ENCODE results near the gene PRRX2.
"Not testable (repeated sequence)": the region's sequence is repeated elsewhere in the genome, so short reads cannot be mapped to it uniquely, and the experiment has no call there.

PRRX2 gene

DNA sequence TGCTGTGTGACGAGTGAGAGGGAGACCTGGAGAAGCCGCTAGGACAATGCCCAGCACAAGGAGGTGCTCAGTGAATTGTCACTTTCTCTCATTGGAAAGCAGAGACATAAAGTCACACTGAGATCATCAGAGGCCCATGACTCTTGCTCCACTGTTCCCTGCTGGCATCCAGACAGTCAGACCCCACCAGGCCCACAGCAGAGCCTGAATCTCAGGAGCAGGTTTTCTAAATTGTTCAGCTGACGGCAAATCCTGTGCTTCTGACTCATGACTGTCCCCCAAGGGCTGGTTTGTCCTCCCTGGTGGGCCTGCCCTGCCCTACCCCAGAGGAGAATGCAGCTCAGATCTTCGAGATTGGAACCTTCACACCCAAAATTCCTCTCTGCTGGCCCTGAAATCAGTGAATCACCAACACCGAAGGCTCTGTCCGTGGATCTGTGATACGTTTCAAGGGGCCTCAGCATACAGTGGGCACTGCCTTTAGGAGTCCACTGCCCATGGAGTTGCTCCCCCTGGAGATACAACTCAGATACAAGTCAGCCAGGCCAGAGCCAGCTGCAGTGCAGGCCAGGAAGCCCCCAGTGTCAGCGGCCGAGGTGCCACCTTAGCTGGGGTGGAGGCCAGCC lies 84.7 kb downstream of the PRRX2 start:
- in situ Hi-C loops (cut with HindIII; ENCODE audit: low sequenced_read_pairs) = no loop called here

DNA sequence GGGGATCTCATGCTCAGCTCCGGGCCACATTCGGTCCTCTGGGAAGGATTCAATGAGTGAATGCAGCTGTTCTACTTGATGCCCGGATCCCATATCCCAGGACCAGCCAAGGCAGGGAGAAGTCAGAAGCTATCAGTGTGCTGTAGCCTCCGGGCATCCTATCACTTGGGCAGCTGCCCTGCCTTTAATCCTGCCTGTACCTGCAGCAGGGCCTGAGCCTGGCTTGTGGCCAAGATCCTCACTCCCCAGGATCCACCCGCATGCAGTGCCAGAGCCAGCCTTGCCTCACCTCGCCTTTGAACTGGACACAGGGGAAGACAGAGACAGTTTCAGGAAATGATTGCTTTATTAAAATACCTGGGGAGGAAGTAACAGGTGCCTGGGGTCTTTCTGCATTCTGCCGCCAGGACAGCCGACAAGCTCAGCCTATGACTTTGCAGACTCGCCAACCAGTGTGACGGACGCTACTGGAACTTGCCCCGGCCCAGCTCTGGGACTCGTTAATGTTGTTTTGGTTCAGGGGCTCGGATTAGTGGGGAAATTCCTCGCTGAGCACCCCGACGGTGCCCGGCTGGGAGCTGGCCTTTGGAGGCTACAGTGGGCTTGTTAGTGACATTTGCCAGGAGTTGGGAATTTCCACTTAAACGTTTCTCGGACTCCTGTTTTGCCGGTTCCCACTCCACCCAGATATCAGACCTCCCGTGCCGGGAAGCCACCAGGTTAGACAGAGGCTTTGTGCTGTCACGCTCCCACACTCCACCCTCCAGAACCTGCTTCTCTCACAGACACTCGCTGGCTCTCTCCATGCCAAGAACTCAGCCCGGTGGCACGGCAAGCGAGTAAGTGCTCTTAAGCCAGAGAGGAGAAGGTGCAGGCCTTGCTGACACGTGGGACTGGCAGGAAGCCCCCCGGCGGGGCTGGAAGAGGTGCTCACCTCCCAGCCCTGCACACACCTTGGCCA lies 86.7 kb downstream of the PRRX2 start:
- in situ Hi-C loops (cut with HindIII; ENCODE audit: low sequenced_read_pairs) = no loop called here

DNA sequence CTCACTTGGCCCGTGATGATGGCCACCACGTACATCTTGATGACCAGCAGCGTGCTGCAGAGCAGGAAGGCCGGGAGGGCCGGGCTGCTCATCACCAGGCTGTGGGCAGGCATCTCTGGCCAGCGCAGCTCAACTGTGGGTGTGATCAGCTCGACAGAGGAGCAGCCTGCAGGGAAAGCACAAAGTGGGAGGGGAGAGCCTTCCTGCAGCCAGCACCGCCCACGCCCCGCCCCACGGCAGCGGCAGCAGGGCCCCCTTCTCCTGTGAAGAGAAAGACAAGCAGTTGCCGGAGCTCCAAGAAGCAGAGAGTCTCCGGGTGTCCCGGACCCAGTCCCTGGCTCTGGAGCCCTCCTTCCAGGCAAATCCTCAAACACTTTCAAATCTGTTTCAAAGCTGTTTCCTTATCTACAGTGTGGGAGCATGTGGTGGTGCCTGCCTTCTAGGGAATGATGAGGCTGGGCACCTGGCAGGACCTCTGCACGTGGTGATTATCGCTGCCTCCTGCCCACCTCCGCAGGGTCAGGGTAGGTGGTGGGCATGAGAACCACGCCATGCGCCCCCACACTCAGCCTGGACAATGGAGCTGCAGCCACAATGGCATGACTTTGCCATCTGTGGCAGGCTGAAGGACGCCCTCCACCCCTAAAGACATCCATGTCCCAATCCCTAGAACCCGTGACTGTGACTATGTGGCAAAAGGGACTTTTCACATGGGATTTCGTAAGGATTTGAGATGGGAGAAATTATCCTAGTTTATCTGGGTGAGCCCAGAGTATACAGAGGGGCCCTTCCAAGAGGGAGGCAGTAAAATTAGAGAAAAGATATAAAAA lies 87.7 kb downstream of the PRRX2 start, which contains the start of gene PTGES:
PTGES (minus strand) TSS at position 143 of the 830 bp plus-strand sequence; CDS start at position 113, 30 bp downstream.
- in situ Hi-C loops (cut with HindIII; ENCODE audit: low sequenced_read_pairs) = no loop called here

DNA sequence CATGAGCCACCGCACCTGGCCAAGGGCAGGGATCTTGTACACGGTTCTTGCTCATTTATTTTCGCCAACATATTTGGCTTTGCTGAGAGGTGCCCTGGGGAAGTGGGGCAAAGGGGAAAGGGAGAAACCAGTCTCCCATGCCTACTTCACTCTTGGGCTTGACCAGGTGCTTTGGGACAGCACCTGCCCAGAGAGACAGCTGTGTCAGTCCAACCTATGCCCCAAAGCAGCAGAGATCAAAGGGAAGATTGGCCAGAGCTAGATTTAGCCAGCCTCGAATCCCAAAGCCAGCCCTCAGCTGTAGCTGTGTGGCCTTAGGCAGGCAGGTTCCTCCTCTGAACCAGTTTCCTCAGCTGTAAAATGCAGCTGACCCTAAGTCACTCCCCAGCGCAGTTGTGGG lies 89.7 kb downstream of the PRRX2 start:
- in situ Hi-C loops (cut with HindIII; ENCODE audit: low sequenced_read_pairs) = no loop called here

DNA sequence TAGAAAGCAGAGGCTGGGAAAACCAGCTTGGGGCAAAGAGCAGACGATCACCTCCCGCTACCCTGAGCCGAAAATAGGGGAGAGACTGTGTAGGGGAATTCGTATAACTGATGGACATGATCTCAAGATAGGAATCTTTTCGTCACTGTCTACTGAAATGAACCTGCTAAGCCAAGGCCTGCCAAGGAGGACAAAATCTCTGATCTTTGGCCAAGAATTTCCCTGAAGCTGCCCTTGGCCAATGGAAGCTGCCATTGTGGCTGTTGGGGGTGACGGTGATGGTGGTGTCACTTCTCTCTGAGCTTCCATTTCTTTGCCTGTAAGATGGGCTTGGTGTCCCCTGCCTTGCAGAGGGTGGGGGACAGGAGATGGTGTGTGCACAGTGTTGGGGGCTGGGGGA lies 90.7 kb downstream of the PRRX2 start:
- in situ Hi-C loops (cut with HindIII; ENCODE audit: low sequenced_read_pairs) = no loop called here

DNA sequence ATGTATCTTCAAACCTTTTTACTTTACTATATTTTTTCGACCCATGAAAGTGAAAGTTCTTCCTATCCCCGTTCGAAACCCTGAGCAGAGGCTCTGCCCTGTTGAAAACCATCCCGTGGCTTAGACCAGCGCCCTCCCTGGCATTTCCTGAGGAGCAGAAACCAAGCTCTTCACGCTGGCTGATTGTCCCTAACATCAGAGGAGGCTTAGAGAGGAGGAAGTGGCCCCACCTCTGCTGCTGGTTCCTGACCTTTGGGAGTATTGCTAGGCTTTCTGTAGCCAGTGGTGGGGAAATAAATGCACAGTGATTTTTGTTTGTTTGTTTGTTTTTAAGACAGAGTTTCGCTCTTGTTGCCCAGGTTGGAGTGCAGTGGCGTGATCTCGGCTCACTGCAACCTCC lies 91.6 kb downstream of the PRRX2 start:
- in situ Hi-C loops (cut with HindIII; ENCODE audit: low sequenced_read_pairs) = no loop called here

DNA sequence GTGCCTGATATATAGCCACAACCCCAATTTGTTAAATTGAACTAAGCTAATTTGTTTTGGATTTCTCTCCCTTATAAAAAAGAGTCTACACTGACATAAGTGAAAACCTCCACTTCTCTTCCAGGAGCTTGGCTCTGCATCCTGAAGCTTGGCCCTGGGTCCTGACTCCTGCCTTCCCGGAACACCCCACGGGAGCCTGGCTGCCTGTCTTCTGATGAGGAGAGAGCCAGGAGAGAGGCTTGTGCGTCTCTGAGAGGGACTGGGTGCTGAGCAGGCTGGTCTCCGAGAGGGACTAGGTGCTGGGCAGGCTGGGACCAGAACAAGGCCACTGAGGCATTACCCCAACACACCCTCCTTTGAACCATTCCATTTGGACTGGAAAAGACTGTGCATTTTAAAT lies 93.9 kb downstream of the PRRX2 start:
- in situ Hi-C loops (cut with HindIII; ENCODE audit: low sequenced_read_pairs) = no loop called here

DNA sequence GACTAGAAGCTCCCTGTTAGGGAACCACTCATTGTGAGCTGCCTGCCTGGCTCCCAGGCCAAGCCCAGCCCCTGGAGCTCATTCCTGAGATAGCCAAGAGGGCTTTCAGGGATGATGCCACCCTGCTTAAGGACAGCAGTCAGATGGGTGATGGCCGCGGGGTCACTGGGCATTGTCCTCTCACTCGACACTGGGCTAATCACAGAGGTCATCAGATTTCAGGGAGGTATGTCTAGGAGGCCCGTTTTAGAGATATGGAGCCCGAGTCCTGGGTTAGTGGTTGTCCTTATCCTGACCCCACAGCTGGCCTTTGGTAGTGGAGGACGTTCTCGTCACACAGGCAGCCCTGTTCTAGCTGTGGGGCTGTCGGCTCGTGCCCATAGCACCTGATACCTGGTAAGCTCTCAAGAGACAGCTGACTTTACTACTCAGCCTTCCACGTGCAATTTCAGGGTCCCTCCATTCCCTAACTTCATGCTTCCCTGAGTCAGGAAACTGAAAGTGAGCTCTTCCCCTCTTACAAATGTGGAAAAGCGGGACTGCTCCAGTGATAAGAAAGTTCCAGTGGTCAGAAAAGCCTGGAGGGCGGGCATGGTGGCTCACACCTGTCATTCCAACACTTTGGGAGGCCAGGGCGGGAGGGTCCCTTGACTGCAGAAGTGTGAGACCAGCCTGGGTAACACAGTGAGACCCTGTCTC lies 94.5 kb downstream of the PRRX2 start:
- in situ Hi-C loops (cut with HindIII; ENCODE audit: low sequenced_read_pairs) = no loop called here

DNA sequence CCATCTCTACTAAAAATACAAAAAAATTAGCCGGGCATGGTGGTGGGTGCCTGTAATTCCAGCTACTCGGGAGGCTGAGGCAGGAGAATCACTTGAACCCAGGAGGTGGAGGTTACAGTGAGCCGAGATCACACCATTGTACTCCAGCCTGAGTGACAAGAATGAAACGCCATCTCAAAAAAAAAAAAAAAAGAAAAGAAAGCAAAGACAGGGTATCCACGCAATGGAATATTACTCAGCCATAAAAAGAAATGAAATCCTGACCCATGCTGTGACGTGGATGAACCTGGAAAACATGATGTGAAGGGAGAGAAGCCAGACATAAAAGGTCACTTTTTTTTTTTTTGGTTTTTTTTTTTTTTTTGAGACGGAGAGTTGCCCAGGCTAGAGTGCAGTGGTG lies 95.3 kb downstream of the PRRX2 start:
- in situ Hi-C loops (cut with HindIII; ENCODE audit: low sequenced_read_pairs) = not testable (repeated sequence)

DNA sequence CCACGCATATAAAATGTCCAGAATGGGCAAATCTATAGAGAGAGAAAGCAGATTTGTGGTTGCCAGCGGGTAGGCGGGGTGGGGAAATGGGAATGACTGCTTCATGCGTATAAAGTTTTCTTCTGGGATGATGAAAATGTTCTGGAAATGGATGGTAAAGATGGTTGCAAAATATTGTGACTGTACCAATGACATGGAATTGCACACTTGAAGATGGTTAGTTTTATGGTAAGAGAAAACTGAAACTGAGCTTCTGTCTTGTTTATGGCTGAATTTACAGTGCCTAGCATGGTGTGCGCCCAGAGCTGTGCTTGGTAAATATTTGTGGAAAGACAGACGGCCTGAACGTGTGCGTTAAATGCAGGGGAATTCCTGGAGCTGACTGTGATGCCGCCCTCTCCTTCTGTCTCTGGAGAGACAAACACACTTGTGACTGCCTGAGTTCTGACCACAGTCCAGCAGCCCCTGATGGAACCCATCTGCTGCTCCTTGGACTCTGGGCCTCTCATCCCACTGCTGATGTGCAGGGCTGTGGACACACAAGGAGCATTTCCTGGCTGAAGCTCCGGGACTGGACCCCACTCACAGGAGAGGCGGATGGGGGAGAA lies 96.0 kb downstream of the PRRX2 start:
- in situ Hi-C loops (cut with HindIII; ENCODE audit: low sequenced_read_pairs) = no loop called here

DNA sequence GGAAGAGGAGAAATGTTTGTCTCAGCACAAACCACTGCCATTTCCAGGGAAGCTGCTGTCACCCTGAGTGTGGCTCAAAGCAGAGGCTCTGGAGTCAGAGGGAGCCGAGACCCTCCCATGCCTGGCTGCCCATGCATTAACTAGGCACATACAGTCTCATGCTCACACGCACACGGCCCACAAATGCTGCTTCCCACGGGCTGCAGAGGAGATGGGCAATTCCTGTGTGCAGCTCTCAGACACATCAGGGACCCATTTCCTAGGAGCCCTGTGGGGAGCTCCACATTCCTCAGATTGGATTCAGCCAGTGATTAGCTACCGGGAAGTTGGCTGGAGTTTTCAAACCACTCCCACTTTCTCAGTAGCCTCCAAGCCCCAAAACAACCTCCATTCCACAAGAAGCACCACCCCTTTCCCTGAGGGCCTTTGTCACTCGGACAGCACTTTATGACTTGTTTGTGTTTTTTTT lies 96.5 kb downstream of the PRRX2 start:
- in situ Hi-C loops (cut with HindIII; ENCODE audit: low sequenced_read_pairs) = no loop called here

DNA sequence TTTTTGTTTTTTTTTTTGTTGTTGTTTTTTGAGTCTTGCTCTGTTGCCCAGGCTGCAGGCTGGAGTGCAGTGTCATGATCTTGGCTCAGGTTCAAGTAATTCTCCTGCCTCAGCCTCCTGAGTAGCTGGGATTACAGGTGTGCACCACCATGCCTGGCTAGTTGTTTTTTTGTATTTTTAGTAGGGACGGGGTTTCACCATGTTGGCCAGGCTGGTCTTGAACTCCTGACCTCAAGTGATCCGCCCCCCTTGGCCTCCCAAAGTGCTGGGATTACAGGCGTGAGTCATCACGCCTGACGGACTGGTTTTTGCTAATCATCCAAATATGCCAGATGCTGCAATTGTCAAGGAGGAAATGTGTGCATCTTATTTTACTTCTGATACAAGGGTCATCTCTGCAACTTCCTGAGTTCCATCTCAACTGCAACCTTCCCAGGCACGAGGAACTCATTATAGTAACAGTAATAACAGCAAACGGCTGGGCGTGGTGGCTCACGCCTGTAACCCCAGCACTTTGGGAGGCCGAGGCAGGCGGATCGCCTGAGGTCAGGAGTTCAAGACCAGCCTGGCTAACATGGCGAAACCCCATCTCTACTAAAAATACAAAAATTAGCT lies 97.0 kb downstream of the PRRX2 start:
- in situ Hi-C loops (cut with HindIII; ENCODE audit: low sequenced_read_pairs) = not testable (repeated sequence)

DNA sequence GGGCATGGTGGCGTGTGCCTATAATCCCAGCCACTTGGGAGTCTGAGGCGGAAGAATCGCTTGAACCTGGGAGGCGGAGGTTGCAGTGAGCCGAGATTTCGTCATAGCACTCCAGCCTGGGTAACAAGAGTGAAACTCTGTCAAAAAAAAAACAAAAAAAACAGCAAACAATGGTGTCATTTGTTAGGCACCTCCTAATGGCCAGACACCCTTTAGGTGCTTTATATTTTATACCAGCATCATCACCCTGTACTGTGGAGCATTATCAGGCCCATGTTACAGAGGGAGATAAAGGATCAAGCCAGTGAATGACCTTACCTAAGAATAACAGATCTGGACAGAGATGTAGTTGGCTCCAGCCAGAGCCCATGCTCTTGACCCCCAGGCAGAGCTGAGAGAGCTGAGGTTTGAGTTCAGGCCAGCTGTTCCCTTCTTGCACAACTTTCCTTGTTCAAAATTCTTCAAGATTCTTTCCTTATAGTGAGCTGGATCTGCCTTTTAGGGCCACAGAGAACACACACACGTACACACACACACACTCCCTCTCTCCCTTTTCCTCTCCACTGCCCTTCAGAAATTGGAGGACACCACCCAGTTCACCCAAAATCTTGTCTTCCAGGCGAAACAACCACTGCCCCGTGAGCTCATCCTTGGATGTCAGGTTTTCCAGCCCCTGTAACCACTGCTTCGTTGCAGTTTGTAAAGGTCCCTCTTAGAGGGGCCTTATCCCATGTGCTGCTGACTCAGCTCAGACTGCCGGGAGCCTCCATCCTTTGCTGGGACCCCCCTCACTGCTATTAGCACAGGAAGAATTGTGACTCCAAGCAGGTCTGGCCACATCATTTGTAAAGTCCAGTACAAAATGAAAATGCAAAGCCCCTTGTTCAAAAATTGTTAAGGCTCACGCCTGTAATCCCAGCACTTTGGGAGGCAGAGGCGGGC lies 97.8 kb downstream of the PRRX2 start:
- in situ Hi-C loops (cut with HindIII; ENCODE audit: low sequenced_read_pairs) = no loop called here

DNA sequence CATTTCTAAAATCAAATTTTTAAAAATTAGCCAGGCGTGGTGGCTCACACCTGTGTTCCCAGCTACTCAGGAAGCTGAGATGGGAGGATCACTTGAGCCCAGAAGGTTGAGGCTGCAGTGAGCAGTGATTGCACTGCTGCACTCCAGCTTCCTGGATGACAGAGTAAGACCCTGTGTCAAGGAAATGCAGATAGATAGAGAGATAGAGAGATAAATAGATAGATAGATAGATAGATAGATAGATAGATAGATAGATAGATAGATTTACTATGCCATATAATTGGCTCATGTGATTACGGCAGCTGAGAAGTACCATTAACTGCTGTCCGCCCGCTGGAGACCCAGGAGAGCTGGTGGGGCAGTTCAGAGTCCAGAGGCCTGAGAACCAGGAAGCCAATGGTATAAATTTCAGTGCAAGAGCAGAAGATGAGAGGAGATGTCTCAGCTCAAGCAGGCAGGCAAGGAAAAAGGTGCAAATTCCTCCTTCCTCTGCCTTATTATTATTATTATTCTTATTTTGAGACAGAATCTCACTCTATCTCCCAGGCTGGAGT lies 100.4 kb downstream of the PRRX2 start:
- in situ Hi-C loops (cut with HindIII; ENCODE audit: low sequenced_read_pairs) = no loop called here

DNA sequence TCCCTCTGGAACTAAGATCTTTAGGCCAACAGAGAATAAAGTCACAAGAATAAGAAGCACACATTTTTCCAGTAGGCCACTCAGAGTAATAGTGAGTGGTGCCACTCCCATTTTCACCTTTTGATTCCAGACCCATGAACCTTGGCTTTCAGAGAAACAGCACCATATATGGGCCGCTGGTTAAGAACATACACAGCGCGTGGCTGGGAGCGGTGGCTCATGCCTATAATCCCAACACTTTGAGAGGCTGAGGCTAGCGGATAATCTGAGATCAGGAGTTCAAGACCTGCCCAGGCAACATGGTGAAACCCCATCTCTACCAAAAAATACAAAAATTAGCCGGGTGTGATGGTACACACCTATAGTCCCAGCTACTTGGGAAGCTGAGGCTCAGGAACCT lies 103.0 kb downstream of the PRRX2 start:
- in situ Hi-C loops (cut with HindIII; ENCODE audit: low sequenced_read_pairs) = no loop called here

DNA sequence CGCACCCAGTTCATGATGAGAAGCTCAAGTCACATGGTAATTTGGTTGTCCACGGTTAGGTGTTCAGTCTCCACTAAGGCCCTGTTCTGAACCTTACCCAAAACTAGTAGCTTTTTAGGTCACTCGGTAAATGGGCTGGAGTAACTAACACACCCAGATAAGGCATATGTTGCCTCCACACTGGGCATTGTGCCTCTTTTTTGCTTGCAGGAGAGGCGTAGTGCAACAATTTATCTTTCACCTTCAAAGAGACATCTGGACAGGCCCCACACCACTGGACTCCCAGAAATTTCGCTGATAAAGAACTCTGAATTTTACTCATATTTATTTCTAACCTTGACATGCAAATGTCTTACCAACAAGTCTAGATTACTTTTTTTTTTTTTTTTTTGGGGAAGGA lies 104.2 kb downstream of the PRRX2 start:
- in situ Hi-C loops (cut with HindIII; ENCODE audit: low sequenced_read_pairs) = loop anchor here (10.0 kb wide), 1 partner anchor 635 kb away; no protein-coding TSS in a partner anchor

DNA sequence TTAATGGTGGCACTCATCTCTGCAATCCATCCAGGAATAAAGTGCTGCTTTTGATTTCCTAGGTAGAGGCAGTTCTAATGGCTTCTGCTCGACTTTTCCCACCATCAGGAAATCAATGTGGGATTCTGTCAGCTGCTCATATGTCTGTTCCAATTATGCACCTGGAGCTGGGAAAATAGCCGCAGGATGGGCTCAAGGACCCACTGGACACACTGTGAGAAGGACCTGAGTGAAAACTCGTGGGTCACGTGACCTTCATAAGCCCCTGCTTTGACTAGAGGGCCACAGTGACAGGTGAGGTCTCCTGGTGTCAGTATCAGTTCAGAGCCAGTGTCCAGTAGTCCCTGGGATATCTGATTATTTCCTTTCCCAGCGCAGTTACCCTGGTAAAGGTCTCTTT lies 105.3 kb downstream of the PRRX2 start:
- in situ Hi-C loops (cut with HindIII; ENCODE audit: low sequenced_read_pairs) = loop anchor here (10.0 kb wide), 1 partner anchor 636 kb away; no protein-coding TSS in a partner anchor

All from DLD1 (cell line).